GM18517 (cell line): ENCODE measurements around the gene ZNHIT2.
"Not testable (repeated sequence)": the region's sequence is repeated elsewhere in the genome, so short reads cannot be mapped to it uniquely, and the experiment has no call there.

ENCODE experiments used
- ATAC-seq: cut with Tn5 transposase; IDR thresholded peaks from one replicate; pipeline ENCODE4 v1.9.1; 2021; ENCODE audit warnings: mild to moderate bottlenecking, moderate library complexity; ENCODE audit not compliant: unreplicated experiment

The ZNHIT2 gene

DNA sequence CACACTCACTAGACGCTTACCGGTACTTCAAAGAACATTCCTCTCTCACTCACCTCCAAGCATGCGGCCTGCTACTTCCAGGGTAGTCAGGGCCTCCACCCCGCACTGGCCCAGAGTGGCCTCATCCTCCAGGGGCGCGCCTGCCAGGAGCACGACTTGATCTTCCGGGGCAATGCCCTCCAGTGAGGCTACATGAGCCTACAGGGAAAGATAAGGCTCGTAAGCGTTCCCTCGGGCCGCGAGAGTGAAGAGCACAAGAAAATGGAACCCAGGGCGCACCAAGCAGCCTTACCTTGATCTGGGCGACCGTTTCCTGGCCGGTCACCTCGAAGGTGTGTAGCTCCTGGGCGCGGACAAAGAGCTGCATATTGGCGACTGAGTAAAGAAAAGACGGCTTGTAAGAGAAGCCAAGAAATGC, 4.0 kb upstream of the ZNHIT2 start:
- no peak for ATAC-seq

DNA sequence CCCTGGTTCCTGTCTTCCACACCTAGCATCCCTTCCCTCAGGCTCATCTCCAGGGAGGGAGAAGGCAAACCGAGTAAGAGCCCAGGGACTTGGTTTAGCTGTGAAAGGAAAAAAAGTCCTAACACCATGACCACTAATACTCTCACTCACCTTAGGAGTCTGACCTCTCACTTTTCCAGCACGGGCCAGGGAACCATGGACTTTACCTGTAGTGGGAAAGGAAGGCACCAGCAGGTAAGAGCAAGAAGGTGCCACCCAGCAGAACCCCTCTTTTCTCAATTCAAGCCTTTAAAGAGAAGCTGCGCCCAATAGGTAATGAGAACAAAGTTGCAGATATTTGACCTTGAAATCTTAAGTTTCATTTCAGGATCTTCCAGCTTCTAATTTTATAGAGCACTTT, 3.3 kb upstream of the ZNHIT2 start:
- ATAC-seq, result no peak

DNA sequence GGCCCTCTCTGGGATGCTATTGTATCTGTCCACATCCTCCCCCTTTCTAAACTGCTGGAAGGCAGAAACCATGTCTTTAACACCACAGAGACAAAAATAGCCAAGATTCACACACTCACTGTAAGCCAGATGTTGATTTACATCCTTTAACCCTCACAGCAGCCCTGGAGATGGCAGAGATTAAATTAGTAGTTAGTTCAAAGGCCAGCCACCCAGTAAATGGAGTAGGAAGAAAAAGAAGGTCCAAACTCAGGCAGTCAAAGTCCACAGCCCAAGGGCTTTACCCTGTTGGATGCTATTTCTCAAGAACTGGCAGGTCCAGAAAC, 2.1 kb upstream of the ZNHIT2 start:
- ATAC-seq, result no peak

DNA sequence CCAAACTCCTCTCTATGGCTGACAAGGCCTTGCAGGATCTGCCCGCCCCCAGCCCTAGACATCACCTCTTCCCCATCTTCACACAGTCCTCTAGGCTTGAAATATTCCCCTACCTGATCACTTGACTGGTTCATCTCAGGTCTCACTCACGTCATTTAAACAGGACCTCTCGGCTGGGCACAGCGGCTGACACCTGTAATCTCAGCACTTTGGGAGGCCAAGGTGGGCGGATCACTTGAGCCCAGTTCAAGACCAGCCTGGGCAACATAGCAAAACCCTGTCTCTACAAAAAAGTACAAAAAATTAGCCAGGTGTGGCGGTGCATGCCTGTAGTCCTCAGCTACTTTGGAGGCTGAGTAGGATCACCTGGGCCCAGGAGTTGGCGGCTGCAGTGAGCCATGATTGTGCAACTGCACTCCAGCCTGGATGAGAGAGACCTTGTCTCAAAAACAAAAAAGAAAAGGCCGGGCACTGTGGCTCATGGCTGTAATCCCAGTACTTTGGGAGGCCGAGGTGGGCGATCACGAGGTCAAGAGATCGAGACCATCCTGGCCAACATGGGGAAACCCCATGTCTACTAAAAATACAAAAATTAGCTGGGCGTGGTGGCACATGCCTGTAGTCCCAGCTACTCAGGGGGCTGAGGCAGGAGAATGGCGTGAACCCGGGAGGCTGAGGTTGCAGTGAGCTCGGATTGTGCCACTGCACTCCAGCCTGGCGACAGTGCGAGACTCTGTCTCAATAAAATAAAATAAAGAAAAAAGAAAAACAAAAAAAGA, 1.6 kb upstream of the ZNHIT2 start:
- ATAC-seq, result not testable (repeated sequence)

DNA sequence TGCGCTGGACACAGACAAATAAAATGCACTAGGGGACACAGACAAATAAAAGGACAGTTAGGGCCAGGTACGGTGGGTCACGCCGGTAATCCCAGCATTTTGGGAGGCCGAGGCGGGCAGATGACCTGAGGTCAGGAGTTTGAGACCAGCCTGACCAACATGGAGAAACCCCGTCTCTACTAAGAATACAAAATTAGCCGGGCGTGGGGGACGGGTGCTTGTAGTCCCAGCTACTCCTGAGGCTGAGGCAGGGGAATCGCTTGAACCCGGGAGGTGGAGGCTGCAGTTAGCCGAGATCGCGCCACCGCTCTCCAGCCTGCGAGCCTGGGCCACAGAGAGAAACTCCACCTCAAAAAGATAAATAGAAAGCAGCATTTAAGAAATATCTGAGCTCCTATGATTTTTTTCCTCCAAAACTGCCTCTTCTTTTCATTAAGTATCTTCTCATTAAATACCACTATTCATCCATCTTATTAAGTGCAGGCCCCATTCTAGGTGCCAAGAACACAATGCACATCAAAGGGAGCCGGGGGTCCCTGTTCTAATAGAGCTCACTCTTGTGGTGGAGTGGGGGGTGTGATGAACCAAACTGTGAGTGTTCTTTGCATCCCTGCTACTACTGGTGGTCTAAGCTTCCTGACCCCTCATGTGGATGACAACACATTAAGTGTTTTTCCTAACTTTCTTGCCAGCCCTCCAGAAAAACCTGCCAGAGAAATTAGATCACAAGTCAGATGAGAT, 766 bp upstream of the ZNHIT2 start:
- no peak for ATAC-seq

DNA sequence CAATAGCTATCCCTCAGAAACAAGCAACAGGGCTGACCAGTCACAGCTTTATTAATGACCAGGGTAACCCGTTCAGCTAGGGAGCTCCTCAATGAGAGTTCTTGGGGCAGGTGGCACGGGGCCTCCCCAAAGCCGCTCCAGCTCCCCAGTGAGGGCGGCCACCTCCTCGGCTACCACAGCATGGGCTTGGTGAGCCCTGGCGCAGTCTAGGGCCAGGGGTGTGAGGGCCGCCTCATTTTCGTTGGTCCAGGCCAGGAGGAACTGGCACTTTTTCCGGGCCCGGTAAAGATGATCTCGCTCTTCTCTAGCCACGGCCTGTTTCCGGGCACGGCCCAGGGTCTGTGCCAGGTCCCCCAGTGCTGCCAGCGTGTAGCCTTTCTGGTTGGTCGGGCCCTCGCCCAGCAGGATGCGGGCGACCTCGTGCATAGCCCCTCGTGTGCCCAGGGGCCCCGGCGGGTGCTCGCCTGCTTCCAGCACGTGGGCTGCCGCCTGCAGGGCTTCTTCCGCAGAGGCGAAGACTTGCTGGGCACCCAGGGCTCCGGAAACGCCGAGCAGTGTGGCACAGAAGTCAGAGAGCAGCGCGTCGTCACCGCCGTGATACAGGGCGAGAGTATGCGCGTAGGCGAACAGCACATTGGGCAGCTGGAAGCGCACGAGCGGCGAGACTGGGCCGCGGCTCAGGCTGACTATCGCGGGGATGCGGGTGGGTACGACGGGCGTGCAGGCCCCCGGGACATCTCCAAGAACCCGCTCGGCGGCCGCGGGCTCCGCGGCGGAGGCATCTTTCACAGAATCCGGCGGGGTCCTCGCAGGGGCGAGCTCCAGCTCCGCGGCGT, 913 bp downstream of the ZNHIT2 start:
- no peak for ATAC-seq

DNA sequence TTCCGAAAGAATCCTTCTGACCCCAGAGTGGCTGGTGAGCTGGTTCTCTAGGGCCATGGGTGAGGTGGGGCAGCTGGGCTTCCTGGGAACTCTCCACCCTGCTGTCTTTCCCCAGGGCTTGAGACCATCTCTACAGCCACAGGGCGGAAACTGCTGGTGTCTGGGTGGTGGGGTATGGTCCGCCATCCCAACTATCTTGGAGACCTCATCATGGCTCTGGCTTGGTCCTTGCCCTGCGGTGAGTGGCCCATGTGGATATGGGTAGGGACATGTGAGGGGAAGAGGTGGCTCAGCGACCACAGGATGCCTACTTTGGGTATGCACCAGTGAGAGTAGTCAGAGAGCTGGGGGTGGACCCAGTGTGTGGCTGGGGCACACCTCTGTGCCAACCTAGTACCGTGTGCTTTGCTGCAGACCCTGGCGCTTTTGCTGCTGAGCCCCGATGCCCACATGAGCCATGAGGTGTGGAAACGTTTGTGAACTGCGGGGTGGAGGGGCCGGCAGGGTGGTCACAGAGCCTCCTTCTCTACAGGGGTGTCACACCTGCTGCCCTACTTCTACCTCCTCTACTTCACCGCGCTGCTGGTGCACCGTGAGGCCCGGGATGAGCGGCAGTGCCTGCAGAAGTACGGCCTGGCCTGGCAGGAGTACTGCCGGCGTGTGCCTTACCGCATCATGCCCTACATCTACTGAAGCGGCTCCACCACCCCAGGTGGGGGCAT, 2.0 kb downstream of the ZNHIT2 start:
- ATAC-seq, result no peak

DNA sequence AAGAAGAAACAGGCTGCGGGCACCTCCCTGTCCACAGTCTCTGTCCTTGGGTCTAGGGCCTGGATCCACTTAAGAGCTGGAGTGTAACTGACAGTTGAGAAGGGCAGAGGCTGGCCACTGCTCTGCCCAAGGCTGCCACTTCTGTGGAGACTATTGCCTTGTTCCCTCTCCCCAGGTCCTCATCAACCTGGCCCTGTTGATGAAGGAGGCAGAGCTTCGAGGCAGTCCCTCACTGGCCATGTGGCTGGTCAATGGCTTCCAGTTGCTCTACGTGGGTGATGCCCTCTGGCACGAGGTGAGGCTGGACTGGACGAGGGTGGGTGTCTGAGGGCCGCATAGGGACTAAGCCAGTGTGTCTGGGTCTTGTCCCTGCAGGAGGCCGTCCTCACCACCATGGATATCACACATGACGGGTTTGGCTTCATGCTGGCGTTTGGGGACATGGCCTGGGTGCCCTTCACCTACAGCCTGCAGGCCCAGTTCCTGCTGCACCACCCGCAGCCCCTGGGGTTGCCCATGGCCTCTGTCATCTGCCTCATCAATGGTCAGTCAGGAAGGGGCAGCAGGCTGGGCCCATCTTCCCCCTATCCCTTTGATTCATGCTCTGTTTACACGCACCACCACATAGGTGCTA, 2.8 kb downstream of the ZNHIT2 start:
- no peak for ATAC-seq

DNA sequence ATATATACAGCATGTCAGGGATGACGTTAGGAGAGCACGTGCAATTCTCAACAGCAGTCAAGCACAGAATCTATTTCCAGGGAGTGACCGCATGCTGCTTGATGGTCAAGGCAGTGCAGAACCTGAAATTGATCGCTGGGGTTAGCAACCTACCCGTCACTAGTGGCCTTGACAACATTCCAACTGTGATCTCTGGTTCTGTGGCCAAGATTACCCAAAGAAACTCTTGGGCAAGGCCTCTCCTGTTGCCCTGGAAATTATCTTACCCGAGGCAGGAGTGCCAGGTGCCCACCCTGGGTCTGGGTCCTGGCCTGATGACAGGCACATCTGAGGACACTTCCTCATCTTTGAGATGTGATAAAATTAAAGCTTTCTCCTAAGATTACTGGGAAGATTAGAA, 3.7 kb downstream of the ZNHIT2 start:
- ATAC-seq, result no peak

DNA sequence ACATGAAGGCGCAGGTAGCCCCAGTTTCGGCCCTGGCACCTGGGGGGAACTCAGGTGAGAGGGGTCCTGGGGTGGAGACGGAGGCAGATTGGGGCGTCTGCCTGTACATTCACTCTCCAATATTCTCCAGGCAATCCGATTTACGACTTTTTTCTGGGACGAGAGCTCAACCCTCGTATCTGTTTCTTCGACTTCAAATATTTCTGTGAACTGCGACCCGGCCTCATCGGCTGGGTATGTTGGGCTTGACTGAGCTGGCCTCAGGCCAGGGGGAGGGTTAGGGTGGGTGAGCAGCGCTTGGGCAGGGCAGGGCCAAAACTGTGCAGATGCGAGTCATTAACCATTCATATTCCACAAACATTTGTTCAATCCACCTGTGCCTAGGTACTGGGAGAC, 4.1 kb downstream of the ZNHIT2 start:
- no peak for ATAC-seq

DNA sequence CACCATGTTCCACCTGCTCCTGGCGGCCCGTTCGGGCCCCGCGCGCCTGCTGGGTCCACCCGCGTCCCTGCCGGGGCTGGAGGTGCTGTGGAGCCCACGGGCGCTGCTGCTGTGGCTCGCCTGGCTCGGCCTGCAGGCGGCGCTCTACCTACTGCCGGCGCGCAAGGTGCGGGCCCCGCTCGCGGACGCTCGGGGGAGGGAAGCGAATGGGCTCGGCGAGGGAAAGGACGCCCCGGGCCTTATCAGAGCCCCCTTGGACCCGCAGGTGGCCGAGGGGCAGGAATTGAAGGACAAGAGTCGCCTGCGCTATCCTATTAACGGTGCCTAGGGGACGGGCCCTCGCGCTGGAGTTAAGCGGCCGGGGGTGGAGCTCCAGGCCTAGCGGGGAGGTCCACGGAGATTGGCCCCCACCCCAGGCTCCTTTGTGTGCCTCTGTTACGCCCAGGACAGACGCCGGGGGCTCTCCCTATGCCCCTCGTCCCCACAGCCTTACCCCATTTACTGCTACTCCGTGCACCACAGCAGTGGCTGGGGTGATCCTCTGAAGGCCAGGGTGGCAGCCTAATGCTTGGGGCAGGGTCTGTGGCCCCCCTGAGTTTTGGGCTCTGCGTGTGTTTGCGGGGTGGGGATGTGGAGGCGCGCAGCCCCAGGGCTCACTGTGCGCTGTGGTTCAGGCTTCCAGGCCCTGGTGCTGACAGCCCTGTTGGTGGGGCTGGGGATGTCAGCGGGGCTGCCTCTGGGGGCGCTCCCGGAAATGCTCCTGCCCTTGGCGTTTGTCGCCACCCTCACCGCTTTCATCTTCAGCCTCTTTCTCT, 4.7 kb downstream of the ZNHIT2 start:
- no peak for ATAC-seq

DNA sequence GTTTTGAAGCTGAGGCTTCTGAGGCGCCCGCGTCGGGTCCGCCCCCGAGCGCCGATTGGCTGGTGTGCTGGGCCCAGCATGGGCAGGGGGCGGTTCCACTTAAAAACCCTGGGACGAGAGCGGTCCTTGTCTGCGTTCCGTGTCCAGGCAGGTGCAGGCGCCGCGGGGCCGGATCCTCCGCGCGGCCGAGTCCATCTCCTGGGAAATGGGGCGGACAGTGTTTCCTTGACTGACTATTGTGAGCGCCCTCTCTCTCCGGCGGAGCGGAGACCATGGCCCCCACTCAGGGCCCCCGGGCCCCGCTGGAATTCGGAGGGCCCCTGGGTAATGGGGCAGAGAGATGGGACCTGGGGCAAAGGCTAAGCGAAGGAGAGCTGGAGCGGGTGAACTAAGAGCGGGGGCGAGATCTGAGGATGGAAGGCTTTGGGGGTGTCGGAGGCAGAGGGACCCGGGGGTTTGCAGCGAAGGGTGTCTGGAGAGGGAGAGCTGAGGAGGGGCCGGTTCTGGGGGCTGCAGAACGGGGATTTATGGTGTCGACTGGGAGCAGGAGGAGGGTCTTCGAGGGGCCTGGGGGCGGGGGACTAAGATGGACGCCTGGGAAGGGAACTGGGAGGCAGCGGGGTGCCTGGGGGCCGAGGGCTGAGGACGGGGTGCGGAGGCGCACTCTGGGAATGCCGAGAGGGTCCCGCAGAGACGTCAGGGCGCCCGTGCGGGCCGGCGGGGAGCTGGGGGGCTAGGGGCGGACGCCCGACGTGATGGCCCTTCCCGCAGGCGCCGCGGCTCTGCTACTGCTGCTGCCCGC, 5.6 kb downstream of the ZNHIT2 start, which contains the start of gene TM7SF2:
Gene TM7SF2, plus strand, starts transcription at position 129 of the 802 bp plus-strand sequence. Its CDS starts 144 bp downstream, at position 273.
- no peak for ATAC-seq

DNA sequence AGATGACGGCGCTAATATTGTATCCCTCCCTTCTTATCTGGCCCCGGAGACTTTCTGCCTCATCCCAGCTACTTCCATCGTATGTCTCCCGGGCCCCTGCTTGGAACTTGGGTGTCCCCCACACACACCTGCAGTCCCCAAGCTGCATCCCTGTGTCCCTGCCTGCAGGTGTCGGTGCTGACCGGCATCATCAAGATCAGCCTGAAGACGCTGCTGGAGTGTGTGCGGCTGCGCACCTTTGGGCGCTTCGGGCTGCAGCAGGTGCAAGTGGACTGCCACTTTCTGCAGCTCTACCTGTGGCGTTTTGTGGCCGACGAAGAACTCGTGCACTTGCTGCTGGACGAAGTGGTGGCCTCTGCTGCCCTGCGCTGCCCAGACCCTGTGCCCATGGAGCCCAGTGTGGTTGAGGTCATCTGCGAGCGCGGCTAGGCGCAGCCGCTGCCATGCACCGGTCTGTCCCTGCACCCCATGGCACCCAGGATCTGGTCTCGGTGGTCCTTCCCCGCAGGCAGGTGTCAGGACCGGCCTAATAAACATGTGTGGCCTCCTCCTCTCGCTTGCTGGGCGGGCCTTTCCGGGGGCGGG, 6.2 kb downstream of the ZNHIT2 start:
- no peak for ATAC-seq

DNA sequence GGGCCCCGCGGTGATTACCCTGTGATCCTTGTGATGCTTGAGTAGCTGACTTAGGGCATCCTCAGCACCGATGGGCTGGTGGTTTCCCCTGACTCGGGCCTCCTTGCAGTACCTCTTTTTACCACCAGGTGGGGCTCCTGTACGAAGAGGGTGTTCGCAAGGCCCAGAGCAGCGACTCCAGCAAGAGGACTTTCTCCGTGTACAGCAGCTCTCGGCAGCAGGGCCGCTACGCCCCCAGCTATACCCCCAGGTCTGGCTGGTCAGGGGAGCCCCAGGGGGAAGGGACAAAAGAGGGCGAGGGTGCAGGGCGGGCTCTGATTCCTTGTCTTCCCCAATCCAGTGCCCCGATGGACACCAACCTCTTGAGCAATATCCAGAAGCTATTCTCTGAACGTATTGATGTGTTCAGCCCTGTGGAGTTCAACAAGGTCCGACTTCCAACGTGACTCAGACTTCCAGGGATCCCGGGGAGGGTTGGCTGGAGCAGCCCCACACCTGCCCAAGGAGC, 7.1 kb downstream of the ZNHIT2 start:
- ATAC-seq, result no peak

DNA sequence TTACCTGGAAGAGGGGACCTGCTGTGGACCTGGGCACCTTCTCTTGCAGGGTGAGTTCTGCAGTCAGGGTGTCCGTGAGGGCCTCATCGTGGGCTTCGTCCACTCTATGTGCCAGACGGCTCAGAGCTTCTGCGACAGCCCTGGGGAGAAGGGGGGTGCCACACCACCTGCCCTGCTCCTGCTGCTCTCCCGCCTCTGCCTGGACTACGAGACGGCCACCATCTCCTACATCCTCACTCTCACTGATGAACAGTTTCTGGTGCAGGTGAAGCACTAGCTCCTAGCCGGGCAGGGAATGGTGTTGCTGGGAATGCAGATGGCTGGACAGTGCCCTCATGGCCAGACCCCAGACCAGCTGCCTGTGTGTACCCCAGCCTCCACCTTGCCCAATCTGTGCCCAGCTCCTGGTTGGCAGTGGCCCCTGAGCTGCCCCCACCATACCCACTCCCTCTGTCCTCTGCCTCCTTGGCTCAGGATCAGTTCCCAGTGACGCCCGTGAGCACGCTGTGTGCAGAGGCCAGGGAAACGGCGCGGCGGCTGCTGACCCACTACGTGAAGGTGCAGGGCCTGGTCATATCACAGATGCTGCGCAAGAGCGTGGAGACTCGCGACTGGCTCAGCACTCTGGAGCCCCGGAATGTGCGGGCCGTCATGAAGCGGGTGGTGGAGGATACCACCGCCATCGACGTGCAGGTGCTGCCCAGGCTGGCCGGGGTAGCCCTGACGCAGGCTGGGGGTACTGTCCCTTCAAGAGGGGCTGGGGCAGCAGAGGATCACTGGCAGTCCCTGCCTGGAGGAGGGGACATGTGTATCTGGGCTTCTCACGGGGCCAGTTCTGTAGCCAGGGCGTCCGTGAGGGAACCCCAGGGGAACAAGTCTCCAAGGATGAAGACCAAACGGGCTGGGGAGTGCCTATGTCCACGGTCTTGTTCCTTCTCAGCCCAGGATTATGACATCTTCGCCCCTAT, 8.0 kb downstream of the ZNHIT2 start:
- no peak for ATAC-seq

DNA sequence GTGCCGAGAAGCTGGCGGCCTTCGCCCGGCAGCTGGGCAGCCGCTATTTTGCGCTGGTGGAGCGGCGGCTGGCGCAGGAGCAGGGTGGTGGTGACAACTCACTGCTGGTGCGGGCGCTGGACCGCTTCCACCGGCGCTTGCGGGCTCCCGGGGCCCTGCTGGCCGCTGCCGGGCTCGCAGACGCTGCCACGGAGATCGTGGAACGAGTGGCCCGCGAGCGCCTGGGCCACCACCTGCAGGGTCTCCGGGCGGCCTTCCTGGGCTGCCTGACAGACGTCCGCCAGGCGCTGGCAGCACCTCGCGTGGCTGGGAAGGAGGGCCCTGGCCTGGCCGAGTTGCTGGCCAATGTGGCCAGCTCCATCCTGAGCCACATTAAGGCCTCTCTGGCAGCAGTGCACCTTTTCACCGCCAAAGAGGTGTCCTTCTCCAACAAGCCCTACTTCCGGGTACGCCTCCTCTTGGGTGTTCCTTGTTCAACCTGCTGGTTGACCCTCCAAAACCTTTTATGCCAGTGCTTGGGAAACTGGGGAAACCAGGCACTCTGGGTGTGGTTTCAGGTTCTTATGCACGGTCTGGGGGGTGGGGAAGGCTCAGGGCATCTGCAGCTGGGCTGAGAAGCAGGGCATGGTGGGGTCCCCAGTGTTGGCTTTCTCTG, 8.9 kb downstream of the ZNHIT2 start:
- no peak for ATAC-seq
